Erythroblast (primary cell): ENCODE results near the gene SMS.

Experiments
- GATA1 ChIP-seq: IDR thresholded peaks from 2 replicates; pipeline ENCODE4 v1.6.1; 2011; ENCODE audit warnings: low read depth, mild to moderate bottlenecking, control low read depth, low read length, moderate library complexity
- POLR2A ChIP-seq: IDR thresholded peaks from 2 replicates; pipeline ENCODE4 v1.6.1; 2011; ENCODE audit warnings: mild to moderate bottlenecking, low read length

DNA sequence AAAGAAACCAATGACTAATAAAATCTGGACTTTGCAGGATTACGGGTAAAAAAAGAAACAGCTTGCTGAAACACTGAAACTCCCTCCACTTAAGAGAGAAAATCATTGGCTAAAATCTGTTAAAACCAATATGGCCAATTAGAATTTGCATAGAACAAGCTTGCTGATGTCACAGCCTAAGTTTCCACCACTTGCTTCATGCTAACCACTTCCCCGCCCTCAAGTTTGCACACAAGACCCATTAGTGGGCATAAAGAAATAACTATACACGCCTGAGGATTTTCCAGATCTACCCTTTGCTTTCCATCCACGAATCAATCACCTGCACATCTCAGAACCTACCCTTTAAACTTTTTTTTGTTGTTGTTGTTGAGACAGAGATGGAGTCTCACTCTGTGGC lies 48.9 kb downstream of the SMS start:
- TF ChIP-seq POLR2A (no peak), GATA1 (no peak)
